Karpas-422 (cell line): ENCODE results near the gene TMEM217. TPM values are rescaled to one million over a fixed set of nuclear protein-coding genes. Genes with fewer than 3 reads are reported as not detected.

Source experiments
- DNase-seq: peaks from one replicate; pipeline ENCODE4 v3.0.0-alpha.2; 2015
- H2AFZ ChIP-seq: fragments of 200-600 bp; sonication (generic); 2 replicates; pipeline ENCODE4 v1.6.1; 2014; ENCODE audit warnings: antibody characterized with exemption, low read length, mixed read lengths
- H3K27ac ChIP-seq: fragments of 200-600 bp; sonication (generic); 2 replicates; pipeline ENCODE4 v1.5.1; 2014; ENCODE audit warnings: mild to moderate bottlenecking, low read length, moderate library complexity
- H3K27me3 ChIP-seq: fragments of 200-600 bp; sonication (generic); 2 replicates; pipeline ENCODE4 v1.6.1; 2014; ENCODE audit warnings: low read length, mixed read lengths
- H3K36me3 ChIP-seq: fragments of 200-600 bp; sonication (generic); 2 replicates; pipeline ENCODE4 v1.6.1; 2014; ENCODE audit warnings: low read length, mixed read lengths; ENCODE audit not compliant: insufficient read depth
- H3K4me1 ChIP-seq: fragments of 200-600 bp; sonication (generic); 2 replicates; pipeline ENCODE4 v1.6.1; 2014; ENCODE audit warnings: mild to moderate bottlenecking, low read length, mixed read lengths
- H3K4me2 ChIP-seq: fragments of 200-600 bp; sonication (generic); 2 replicates; pipeline ENCODE4 v1.6.1; 2014; ENCODE audit warnings: low read length, low read depth, mild to moderate bottlenecking; ENCODE audit not compliant: poor library complexity, severe bottlenecking
- H3K4me3 ChIP-seq: fragments of 200-600 bp; sonication (generic); 2 replicates; pipeline ENCODE4 v1.5.1; 2014; ENCODE audit warnings: mild to moderate bottlenecking, antibody characterized with exemption, low read length, mixed read lengths
- H3K79me2 ChIP-seq: fragments of 200-600 bp; sonication (generic); 2 replicates; pipeline ENCODE4 v1.6.1; 2014; ENCODE audit warnings: mild to moderate bottlenecking, low read length, mixed read lengths
- H3K9ac ChIP-seq: fragments of 200-600 bp; sonication (generic); 2 replicates; pipeline ENCODE4 v1.6.0; 2014; ENCODE audit warnings: low read length
- H3K9me2 ChIP-seq: fragments of 200-600 bp; sonication (generic), shearing (Covaris generic); replicated peaks from 2 replicates; pipeline ENCODE4 v1.6.0; 2014; ENCODE audit warnings: mild to moderate bottlenecking, low read length, moderate library complexity; ENCODE audit not compliant: insufficient read depth
- H3K9me3 ChIP-seq: fragments of 300-700, 200-600 bp; sonication (generic); 2 replicates; pipeline ENCODE4 v1.6.1; 2014; ENCODE audit warnings: low read length, mixed read lengths
- H4K20me1 ChIP-seq: fragments of 200-600 bp; sonication (generic); 2 replicates; pipeline ENCODE4 v1.6.1; 2014; ENCODE audit warnings: mild to moderate bottlenecking, antibody characterized with exemption, low read length, low read depth; ENCODE audit not compliant: insufficient read depth
- total RNA-seq: library from RNA; depleted of rRNA; stranded (reverse); fragments of >200 nt; shearing (Covaris generic); gene quantifications from 2 replicates; pipeline ENCODE4 v1.2.3, GENCODE V29; 2014; ENCODE audit warnings: low replicate concordance

Gene TMEM217
- total RNA-seq, 1 experiment from 2014 or later: not detected

DNA sequence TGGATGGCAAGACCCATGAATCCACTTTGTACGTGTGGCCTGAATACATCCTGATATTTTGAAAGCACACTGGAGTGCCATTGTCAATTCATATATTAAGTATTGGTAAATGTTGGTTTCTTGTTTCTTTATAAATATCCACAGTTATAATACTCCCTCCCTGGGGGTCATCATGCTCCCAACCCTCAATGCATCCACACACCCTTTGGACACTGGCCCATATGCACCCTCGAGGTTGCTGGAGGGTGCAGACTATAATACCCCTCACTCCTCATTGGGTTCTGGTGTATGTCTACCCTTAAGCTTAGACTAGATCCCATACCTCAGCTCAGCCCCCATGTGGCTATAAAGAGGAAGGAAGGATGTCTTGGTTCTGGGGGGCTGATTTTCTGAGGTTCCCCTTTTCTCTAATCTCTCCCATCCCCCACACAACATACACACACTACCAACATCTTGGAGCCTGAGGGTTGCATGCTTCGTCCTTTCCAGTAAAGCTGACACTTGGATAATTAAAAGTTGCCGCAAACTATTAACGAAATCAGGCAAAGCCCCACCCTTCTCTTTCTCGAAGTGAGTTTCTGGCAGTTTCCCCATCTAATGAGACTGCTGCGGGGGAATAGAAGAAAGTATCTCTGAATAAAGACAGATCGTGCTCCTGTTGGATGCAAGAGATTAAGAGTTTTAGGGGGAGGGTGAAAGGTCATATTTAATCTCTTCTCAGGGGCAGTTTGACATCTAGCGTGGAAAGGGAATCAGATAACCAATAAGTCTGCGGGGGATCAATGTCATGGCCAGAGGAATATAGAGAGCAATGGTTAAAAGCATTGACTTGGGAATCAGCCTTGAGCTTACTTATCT, 80.6 kb downstream of the TMEM217 start:
- H3K79me2 ChIP-seq: no peaks in the 10 kb centered on the region
- no peaks in the 10 kb centered on the region for H3K27me3 ChIP-seq
- no peak overlapping the region for H3K4me3 ChIP-seq
- H3K27ac ChIP-seq: no peak overlapping the region
- H3K9ac ChIP-seq: no peak overlapping the region
- no peaks in the 10 kb centered on the region for H4K20me1 ChIP-seq
- no peak overlapping the region for H2AFZ ChIP-seq
- no peak overlapping the region for H3K4me2 ChIP-seq
- peaks cover 10% of the 10 kb centered on the region for H3K4me1 ChIP-seq
- no peaks in the 10 kb centered on the region for H3K9me3 ChIP-seq
- peak; percentile 66 for DNase-seq
- H3K36me3 ChIP-seq: peaks cover 5% of the 10 kb centered on the region
- H3K9me2 ChIP-seq: no peaks in the 10 kb centered on the region

DNA sequence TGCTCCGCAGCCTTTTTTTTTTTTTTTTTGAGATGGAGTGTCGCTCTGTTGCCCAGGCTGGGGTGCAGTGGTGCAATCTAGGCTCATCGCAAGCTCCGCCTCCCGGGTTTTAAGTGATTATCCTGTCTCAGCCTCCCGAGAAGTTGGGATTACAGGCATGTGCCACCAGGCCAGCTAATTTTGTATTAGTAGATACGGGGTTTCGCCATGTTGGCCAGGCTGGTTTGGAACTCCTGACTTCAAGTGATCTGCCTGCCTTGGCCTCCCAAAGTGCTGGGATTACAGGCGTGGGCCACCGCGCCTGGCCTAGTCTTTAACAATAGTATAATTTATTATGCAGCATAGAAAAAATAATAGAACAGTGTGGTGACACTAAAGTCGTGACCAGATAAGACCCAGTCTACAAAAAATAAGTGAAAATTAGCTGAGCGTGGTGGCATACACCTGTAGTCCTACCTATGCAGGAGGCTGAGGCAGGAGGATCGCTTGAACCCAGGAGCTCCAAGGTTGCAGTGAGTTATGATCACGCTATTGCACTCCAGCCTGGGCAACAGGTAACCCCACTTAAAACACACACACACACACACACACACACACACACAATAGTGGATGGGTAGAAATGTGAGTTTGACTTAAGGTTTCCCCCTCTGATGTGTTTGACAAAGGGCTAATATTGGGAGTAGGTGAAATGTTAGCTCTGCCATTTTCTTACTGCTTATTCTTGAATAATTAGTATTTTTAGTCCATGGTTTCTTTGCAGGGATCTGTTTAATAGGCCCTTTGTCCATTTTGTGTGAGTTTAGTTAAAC, 81.5 kb downstream of the TMEM217 start:
- no peaks in the 10 kb centered on the region for H4K20me1 ChIP-seq
- no peaks in the 10 kb centered on the region for H3K79me2 ChIP-seq
- no peaks in the 10 kb centered on the region for H3K9me2 ChIP-seq
- H3K9ac ChIP-seq: no peak overlapping the region
- peaks cover 17% of the 10 kb centered on the region for H3K4me1 ChIP-seq
- no peak overlapping the region for H2AFZ ChIP-seq
- no peak overlapping the region for H3K4me2 ChIP-seq
- H3K27me3 ChIP-seq: no peaks in the 10 kb centered on the region
- H3K36me3 ChIP-seq: peaks cover 5% of the 10 kb centered on the region
- H3K9me3 ChIP-seq: no peaks in the 10 kb centered on the region
- DNase-seq: no peak
- no peak overlapping the region for H3K27ac ChIP-seq
- no peak overlapping the region for H3K4me3 ChIP-seq

DNA sequence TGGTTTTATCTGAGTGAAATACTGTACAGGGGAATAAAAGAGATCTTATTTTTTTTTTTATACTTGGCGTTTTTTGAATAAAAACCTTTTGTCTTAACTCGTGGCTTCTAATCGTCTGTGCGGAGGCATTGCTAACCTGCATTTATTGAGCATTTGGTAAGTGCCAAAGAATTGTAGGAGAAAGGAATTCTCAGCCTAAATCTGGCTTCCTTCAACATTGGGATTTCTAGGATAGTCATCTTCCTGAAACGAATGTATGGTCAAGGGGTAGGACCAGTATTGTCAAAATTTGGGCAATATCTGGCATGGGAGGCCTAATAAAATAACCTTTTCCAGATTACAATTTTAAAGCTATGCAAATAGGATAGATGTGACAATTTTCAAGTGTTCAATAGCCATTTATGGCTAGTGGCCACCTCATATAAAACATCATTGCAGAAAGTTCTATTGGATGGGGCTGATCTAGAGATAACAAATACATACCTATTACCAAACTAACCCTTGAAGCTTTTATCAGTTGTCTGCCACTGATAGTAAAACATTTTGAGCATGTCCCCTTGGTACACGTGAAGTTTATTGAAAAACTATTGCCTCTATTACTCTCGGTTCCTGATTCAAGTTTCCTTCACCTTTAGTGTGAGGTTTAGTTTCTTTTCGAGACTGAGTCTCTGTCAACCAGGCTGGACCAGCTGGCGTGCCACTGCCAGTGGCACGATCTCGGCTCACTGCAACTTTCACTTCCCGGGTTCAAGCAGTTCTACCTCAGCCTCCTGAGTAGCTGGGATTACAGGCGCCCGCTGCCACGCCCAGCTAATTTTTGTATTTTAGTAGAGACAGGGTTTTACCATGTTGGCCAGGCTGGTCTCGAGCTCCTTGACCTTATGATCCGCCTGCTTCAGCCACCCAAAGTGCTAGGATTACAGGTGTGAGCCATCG, 82.3 kb downstream of the TMEM217 start:
- H3K4me2 ChIP-seq: no peak overlapping the region
- peaks cover 26% of the 10 kb centered on the region for H3K4me1 ChIP-seq
- H3K9ac ChIP-seq: no peak overlapping the region
- DNase-seq: no peak
- H3K9me2 ChIP-seq: no peaks in the 10 kb centered on the region
- H3K9me3 ChIP-seq: no peaks in the 10 kb centered on the region
- peaks cover 5% of the 10 kb centered on the region for H3K36me3 ChIP-seq
- no peak overlapping the region for H3K27ac ChIP-seq
- no peaks in the 10 kb centered on the region for H3K79me2 ChIP-seq
- H3K4me3 ChIP-seq: no peak overlapping the region
- no peaks in the 10 kb centered on the region for H3K27me3 ChIP-seq
- no peaks in the 10 kb centered on the region for H4K20me1 ChIP-seq
- H2AFZ ChIP-seq: no peak overlapping the region

DNA sequence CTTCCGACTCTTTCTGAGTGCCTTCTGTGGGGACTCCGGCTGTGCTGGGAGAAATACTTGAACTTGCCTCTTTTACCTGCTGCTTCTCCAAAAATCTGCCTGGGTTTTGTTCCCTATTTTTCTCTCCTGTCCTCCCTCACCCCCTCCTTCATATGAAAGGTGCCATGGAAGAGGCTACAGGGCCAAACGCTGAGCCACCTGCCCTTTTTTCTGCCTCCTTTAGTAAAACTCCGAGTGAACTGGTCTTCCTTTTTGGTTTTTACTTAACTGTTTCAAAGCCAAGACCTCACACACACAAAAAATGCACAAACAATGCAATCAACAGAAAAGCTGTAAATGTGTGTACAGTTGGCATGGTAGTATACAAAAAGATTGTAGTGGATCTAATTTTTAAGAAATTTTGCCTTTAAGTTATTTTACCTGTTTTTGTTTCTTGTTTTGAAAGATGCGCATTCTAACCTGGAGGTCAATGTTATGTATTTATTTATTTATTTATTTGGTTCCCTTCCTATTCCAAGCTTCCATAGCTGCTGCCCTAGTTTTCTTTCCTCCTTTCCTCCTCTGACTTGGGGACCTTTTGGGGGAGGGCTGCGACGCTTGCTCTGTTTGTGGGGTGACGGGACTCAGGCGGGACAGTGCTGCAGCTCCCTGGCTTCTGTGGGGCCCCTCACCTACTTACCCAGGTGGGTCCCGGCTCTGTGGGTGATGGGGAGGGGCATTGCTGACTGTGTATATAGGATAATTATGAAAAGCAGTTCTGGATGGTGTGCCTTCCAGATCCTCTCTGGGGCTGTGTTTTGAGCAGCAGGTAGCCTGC, 83.2 kb downstream of the TMEM217 start:
- H3K9me2 ChIP-seq: no peaks in the 10 kb centered on the region
- no peaks in the 10 kb centered on the region for H4K20me1 ChIP-seq
- no peaks in the 10 kb centered on the region for H3K9me3 ChIP-seq
- no peak overlapping the region for H3K27ac ChIP-seq
- no peak overlapping the region for H3K9ac ChIP-seq
- no peaks in the 10 kb centered on the region for H3K27me3 ChIP-seq
- H2AFZ ChIP-seq: no peak overlapping the region
- no peaks in the 10 kb centered on the region for H3K79me2 ChIP-seq
- DNase-seq: no peak
- no peak overlapping the region for H3K4me3 ChIP-seq
- no peak overlapping the region for H3K4me2 ChIP-seq
- peaks cover 5% of the 10 kb centered on the region for H3K36me3 ChIP-seq
- peaks cover 26% of the 10 kb centered on the region for H3K4me1 ChIP-seq

DNA sequence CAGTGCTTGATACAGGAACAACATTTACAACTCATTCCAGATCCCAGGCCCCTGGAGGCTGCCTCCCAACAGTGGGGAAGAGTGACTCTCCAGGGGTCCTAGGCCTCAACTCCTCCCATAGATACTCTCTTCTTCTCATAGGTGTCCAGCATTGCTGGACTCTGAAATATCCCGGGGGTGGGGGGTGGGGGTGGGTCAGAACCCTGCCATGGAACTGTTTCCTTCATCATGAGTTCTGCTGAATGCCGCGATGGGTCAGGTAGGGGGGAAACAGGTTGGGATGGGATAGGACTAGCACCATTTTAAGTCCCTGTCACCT, 83.8 kb downstream of the TMEM217 start:
- no peaks in the 10 kb centered on the region for H4K20me1 ChIP-seq
- no peaks in the 10 kb centered on the region for H3K9me2 ChIP-seq
- no peak overlapping the region for H3K4me3 ChIP-seq
- H3K27ac ChIP-seq: no peak overlapping the region
- no peak overlapping the region for H3K4me2 ChIP-seq
- peaks cover 30% of the 10 kb centered on the region for H3K4me1 ChIP-seq
- H3K36me3 ChIP-seq: peaks cover 5% of the 10 kb centered on the region
- H2AFZ ChIP-seq: no peak overlapping the region
- no peaks in the 10 kb centered on the region for H3K27me3 ChIP-seq
- H3K9ac ChIP-seq: no peak overlapping the region
- H3K79me2 ChIP-seq: no peaks in the 10 kb centered on the region
- no peaks in the 10 kb centered on the region for H3K9me3 ChIP-seq
- DNase-seq: no peak

DNA sequence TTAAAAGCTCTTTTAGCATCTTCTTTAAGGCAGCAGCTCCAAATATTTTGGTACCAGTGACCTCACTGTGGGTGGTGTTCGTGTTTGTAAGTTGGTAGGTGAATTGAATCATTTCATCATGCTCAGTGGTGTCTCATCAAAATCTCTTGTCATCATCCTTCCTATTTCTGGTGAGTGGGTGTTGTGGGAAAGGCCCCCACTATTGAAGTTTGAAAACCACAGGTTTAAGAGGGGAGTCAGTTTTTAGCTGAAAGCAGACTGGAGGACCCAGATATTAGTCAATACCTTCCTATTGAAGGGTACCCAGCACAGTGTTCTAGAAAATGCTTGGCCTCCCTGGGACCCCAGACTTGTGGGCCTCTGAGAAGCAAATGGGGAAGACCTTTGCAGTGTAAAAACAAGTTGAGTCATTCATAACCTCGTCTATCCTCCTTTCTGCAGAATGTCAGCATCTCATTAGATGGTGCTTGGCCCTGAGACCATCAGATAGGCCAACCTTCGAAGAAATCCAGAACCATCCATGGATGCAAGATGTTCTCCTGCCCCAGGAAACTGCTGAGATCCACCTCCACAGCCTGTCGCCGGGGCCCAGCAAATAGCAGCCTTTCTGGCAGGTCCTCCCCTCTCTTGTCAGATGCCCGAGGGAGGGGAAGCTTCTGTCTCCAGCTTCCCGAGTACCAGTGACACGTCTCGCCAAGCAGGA, 84.3 kb downstream of the TMEM217 start:
- Histone ChIP-seq H3K4me3 (no peak overlapping the region), H3K4me2 (no peak overlapping the region), H3K27me3 (no peaks in the 10 kb centered on the region), H3K36me3 (peaks cover 5% of the 10 kb centered on the region), H4K20me1 (no peaks in the 10 kb centered on the region), H3K27ac (no peak overlapping the region), H3K9me3 (no peaks in the 10 kb centered on the region), H3K79me2 (no peaks in the 10 kb centered on the region), H3K9me2 (no peaks in the 10 kb centered on the region), H3K4me1 (peaks cover 35% of the 10 kb centered on the region), H2AFZ (no peak overlapping the region), H3K9ac (no peak overlapping the region)
- DNase-seq: no peak

DNA sequence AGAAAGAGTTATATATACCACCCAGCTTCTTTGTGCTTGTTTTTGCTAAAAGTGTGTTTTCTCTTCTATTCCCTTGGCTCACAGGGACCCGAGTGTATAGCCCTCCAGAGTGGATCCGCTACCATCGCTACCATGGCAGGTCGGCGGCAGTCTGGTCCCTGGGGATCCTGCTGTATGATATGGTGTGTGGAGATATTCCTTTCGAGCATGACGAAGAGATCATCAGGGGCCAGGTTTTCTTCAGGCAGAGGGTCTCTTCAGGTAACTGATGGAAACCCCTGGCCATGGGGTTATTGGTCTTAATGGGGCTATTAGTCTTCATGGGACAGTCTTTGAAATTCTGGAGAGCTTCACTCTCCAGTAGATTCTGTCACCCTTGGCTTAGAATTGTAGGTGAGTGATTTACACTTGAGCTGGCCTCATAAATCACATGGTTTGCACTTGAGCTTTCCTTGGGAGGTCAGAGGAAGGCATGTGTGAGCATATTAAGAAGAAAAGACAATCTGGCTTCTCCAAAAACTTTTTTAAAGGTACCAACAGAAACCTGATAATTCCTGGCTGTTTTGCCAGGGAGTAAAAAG, 84.9 kb downstream of the TMEM217 start:
- H3K9me3 ChIP-seq: no peaks in the 10 kb centered on the region
- H3K79me2 ChIP-seq: no peaks in the 10 kb centered on the region
- H3K4me2 ChIP-seq: no peak overlapping the region
- H3K4me3 ChIP-seq: no peak overlapping the region
- no peak overlapping the region for H2AFZ ChIP-seq
- no peak overlapping the region for H3K27ac ChIP-seq
- H4K20me1 ChIP-seq: no peaks in the 10 kb centered on the region
- no peak for DNase-seq
- no peaks in the 10 kb centered on the region for H3K27me3 ChIP-seq
- no peaks in the 10 kb centered on the region for H3K9me2 ChIP-seq
- peaks cover 5% of the 10 kb centered on the region for H3K36me3 ChIP-seq
- peaks cover 36% of the 10 kb centered on the region for H3K4me1 ChIP-seq
- H3K9ac ChIP-seq: no peak overlapping the region
